HG02610 (cell line): ENCODE results near the gene FAM241A.
A peak's percentile ranks its signal among the peaks of the same experiment; 100 is the strongest.
"Not testable (repeated sequence)": the region's sequence is repeated elsewhere in the genome, so short reads cannot be mapped to it uniquely, and the experiment has no call there.

Experiments used
- ATAC-seq: cut with Tn5 transposase; IDR thresholded peaks from one replicate; pipeline ENCODE4 v1.9.1; 2021; ENCODE audit warnings: mild to moderate bottlenecking, moderate library complexity; ENCODE audit not compliant: unreplicated experiment

The FAM241A gene

GRCh38 chr4:112172180-112172579 is 26.9 kb downstream of the FAM241A start:
- ATAC-seq: peak; percentile 78

- ATAC-seq: no peak
Observed at GRCh38 chr4:112173593-112174558, 28.6 kb downstream of the FAM241A start.

GRCh38 chr4:112175840-112176239 is 30.6 kb downstream of the FAM241A start:
- ATAC-seq: no peak

DNA sequence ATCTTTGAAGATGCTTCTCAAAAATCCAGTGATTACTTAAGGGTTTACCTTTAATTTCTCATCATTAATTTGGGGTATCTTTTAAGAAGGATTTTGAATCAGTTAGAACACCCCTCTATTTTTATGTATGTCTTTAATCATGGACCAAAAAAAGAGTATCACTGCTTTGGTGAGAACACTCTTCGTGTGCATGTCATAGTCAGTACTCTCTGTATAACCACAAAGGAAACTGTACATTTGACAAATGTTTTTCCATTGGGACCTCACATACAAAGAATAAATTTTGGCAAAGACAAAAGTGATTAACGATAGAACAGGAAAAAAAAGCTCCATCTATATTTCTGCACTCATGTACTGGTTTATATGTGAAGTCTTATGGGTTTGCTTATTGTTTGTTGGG is 31.3 kb downstream of the FAM241A start:
- ATAC-seq: peak; percentile 43

DNA sequence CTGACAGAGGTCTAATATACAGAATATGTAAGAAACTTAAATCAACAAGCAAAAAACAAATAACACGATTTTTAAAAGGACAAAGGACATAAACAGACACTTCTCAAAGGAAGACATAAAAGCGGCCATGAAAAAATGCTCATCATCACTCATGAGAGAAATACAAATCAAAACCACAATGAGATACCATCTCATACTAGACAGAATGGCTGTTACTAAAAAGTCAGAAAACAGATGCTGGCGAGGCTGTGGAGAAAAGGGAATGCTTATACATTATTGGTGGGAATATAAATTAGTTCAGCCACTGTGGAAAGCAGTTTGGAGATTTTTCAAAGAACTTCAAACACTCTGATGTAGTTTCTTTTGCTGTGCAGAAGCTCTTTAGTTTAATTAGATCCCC is 33.5 kb downstream of the FAM241A start:
- not testable (repeated sequence) for ATAC-seq

- no peak for ATAC-seq
Observed at GRCh38 chr4:112181358-112182000, 36.2 kb downstream of the FAM241A start.

- ATAC-seq: no peak
Observed at GRCh38 chr4:112182604-112183003, 37.4 kb downstream of the FAM241A start.

DNA sequence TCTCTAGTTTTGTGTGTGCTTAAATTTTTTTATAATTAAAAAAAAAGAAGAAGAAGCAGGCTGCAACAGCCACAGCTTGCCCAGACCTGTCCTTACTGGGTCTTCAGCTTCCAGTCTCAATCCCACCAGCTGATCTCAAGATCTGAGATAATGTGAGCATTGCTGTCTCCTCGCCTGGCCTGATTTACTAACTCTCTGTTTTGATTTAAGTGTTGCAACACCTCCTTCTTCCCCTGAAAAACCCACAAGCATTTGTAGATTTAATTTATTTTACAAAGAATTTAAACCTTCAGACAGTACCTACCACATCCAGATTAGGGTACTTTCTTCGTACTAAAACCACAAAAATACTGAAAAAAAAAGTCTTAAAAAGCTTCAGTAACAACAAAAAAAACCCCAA is 38.0 kb downstream of the FAM241A start:
- no peak for ATAC-seq

DNA sequence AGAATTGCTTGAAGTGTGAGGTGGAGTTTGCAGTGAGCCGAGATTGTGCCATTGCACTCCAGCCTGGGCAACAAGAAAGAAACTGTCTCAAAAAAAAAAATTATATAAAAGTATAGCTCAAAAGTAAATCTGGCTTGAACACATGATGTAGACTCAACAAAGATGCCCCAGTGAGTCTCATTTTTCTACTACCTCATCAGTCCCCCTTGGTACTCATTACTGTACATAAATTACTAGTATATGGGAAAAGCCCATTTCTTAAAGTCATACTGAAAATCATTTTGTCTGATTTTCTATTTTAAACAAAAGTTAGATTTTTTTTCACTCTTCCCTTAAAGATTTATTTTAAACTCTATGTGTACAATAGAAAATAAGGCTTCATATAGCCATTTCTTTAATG is 39.2 kb downstream of the FAM241A start:
- ATAC-seq: peak; percentile 60

DNA sequence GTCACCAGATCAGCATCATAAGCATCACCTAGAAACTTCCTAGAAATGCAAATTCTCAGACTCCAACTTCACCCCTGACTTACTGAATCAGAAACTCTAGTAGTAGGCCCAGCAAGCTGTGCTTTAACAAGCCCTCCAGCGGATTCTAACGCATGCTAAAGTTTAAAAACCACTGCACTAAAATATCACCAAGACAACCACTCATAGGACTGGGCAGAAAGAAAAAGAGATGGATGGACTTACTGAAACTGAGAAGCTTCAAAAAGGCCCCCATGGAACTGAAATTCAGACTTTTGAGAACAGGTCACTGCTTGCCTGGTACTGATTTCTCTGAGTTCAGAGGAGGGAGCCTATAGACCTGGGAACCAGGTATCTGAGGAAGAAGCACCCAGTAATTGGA is 40.1 kb downstream of the FAM241A start:
- peak; percentile 71 for ATAC-seq

DNA sequence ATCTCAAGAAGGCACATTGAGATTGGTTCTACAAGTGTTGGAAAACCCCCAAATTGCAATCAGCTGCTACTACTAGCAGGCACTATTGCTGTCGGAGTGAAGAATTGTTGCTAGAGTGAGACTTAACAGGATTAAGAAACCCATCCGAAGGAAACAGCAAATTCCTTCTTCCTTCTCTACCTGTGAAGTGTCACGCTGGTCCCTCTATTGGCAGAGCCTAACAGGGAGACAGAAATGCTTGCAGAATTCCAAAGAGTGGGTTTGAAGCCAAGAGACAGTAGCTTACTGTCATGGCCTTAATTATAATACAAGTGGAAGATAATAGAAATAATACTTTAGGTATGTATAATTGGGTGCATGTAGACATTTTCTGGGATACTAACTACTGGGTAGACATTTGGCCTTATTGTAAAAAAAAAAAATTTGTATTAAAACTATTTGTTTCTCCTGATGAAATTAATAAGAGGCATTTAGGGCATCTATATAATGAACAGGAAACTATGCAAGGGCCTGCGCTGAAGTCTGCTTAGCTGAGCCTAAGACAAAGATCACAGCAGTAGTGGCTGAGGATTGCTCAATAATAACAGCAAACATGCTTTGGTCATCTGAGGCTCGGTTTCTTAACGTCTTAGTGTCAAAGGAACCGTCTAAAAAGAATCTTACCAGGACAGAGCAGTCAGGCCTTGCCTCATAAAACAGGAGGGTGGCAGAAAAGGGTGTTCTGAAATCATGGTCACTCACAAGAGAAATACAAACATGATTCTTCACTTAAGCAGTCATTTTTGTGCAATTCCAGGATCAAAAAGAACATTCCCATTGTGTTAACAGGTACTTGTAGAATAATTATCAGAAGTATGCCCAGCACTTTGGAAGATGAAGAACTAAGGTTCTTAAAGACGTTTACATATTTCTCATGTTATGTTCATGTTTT is 40.8 kb downstream of the FAM241A start:
- no peak for ATAC-seq

DNA sequence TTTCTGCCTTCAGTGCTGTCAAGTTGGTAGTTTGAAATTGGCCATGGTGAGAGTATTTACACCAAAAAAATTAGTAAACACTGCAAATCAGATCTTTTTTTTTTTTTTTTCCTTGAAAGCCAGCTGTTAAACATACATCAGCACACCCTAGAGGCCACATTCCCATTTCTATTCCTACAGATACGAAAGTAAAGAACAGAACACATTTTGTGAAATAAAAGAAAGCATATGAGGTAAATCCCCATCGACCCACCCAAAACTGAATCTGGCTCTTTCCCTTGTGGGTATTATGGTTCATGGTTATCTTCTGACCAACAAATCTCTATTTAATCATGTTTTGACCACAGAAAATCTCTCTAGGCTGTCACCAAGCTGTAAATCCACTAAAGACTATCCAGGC is 44.5 kb downstream of the FAM241A start:
- ATAC-seq: no peak

- ATAC-seq: no peak
Observed at GRCh38 chr4:112190684-112191083, 45.4 kb downstream of the FAM241A start.

DNA sequence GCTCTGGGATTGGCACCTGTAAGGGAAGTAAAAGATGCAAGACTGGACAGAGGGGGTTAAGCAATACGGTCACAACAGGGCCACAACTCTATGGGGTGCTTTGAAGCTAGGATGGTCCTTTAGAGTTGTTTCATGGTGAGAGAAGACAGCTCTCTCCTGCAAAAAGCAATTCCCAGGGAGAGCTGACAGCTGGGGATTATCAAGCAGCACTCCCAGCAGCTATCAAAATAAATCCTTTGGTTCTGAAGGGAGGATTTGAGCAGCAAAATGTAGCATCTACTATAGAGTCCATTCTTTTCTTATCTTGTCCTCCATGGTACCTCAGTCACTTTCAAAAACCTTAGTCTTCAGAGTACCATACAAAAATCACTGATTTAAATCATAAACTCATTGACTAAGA is 51.2 kb downstream of the FAM241A start:
- ATAC-seq: no peak

- peak; percentile 8 for ATAC-seq
Observed at GRCh38 chr4:112199041-112199440, 53.8 kb downstream of the FAM241A start.

- ATAC-seq: peak; percentile 35
Observed at GRCh38 chr4:112201915-112202505, 56.8 kb downstream of the FAM241A start.

DNA sequence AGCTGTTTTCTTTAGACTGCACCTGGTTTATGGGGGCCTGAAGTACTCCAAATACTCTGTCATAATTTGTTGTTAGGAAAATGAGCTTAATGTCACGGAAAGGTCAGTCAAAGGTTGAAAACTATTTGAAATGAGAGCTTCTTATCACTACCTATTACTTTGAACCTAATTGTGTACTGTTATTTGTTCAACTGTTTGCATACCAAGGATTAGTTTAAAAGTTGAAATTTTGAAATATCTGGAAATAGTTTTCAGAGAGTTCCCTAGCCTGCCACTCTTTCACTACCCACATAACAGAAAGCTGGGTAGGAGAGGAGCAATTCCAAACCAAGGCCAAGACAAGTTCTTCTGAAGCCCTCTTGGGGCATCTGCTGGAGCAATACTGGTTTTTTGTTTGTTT is 58.3 kb downstream of the FAM241A start:
- no peak for ATAC-seq

GRCh38 chr4:112206431-112206830 is 61.2 kb downstream of the FAM241A start:
- ATAC-seq: no peak

GRCh38 chr4:112208137-112209095 is 63.2 kb downstream of the FAM241A start:
- not testable (repeated sequence) for ATAC-seq

DNA sequence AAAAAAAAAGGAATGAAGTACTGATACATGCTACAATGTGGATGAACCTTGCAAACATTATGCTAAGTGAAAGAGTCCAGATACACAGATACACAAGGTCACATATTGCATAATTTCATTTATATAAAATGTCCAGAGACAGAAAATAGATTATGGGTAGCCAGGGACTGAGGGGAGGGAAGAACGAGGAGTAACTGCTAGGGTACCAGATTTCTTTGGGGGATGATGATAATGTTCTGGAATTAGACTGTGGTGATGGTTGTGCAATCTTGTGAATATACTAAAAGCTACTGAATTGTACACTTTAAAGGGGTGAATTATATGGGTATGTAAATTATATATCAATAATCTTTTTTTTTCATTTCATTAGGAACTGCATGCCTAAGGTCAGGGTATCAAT is 65.5 kb downstream of the FAM241A start:
- no peak for ATAC-seq
